Kidney (tissue), 14 donors: ENCODE results near the gene FIBCD1. TPM values are rescaled to one million over a fixed set of nuclear protein-coding genes. Genes with fewer than 3 reads are reported as not detected.

Experiments used
- DNase-seq, 5 donors: peaks; one replicate each; pipeline ENCODE4 v3.0.0-alpha.2; 2013 to 2020
- FAIRE-seq: peaks from 2 replicates; lab custom pipeline; 2012; peaks lifted over from hg19 to GRCh38; lab: Jason Lieb, UNC
- H3K27ac ChIP-seq, 2 donors: one replicate each; pipeline ENCODE4 v1.7.0; 2013; ENCODE audit warnings: low read depth in 2 of 2, low read length in 2 of 2, inconsistent platforms in 1 of 2
- H3K27me3 ChIP-seq: one replicate; pipeline ENCODE4 v1.7.1; 2013; ENCODE audit warnings: low read length, inconsistent platforms; ENCODE audit not compliant: control insufficient read depth, insufficient read depth
- H3K36me3 ChIP-seq, 3 donors: one replicate each; pipeline versions ENCODE4 v1.7.0 to v1.7.1; 2013; ENCODE audit warnings: low read length in 3 of 3, control low read depth in 1 of 3, inconsistent platforms in 1 of 3; ENCODE audit not compliant: insufficient read depth in 3 of 3, control insufficient read depth in 2 of 3
- H3K4me1 ChIP-seq, 3 donors: one replicate each; pipeline versions ENCODE4 v1.7.0 to v1.7.1; 2013; ENCODE audit warnings: low read length in 3 of 3, inconsistent platforms in 1 of 3, low read depth in 1 of 3; ENCODE audit not compliant: control insufficient read depth in 2 of 3, insufficient read depth in 2 of 3
- H3K4me3 ChIP-seq, 3 donors: one replicate each; pipeline versions ENCODE4 v1.7.0 to v1.8.1; 2013; ENCODE audit warnings: low read length in 3 of 3, control low read depth in 1 of 3, inconsistent platforms in 1 of 3
- H3K9ac ChIP-seq, 3 donors: one replicate each; pipeline versions ENCODE4 v1.7.0 to v1.7.1; 2013; ENCODE audit warnings: low read length in 3 of 3, control low read depth in 1 of 3, inconsistent platforms in 1 of 3
- H3K9me3 ChIP-seq, 3 donors: one replicate each; pipeline versions ENCODE4 v1.7.0 to v1.7.1; 2013; ENCODE audit warnings: low read length in 3 of 3, control low read depth in 1 of 3, inconsistent platforms in 1 of 3; ENCODE audit not compliant: control insufficient read depth in 2 of 3, insufficient read depth in 1 of 3
- intact Hi-C: fragments of 100-400 bp; cut with DNase I; formaldehyde crosslinking; loops from one replicate; pipeline ENCODE4 v1.11.1; 2022
- polyA plus RNA-seq: library from polyadenylated mRNA; stranded (reverse); fragments of 350-450 nt; fragmentation: Illumina TruSeq; extraction: RNeasy Lipid Tissue Mini Kit (QIAGEN cat#74804); gene quantifications from one replicate; pipeline ENCODE4 v1.2.3, GENCODE V29; 2014; ENCODE audit warnings: low read depth, low replicate concordance; ENCODE audit not compliant: insufficient read depth
- total RNA-seq: library from RNA; stranded (reverse); fragmentation: NEBNext Ultra II Directional; extraction: Animal tissue kit (Norgen Biotek cat#: 25700); gene quantifications from one replicate; pipeline ENCODE4 v1.2.1, GENCODE V29; 2021
- TF ChIP-seq, protein P1 (sequence below): IDR thresholded peaks from 3 replicates; pipeline ENCODE4 v1.5.1; 2012; ENCODE audit warnings: mild to moderate bottlenecking, moderate library complexity, borderline replicate concordance; ENCODE audit not compliant: insufficient read depth; ENCODE audit errors: extremely low read depth
- donor health status: control.
- donor health status: control.
- donor health status: control.
- donor health status: control.
- donor health status: control.
- donor health status: DM: yes; HTN: yes; CAD: no.
- donor health status: Normal renal cell carcinoma (clear cell type).

FIBCD1 gene
- total and polyA plus RNA-seq, 2 donors from 2014 or later, result 0.25 TPM; not detected in 1

DNA sequence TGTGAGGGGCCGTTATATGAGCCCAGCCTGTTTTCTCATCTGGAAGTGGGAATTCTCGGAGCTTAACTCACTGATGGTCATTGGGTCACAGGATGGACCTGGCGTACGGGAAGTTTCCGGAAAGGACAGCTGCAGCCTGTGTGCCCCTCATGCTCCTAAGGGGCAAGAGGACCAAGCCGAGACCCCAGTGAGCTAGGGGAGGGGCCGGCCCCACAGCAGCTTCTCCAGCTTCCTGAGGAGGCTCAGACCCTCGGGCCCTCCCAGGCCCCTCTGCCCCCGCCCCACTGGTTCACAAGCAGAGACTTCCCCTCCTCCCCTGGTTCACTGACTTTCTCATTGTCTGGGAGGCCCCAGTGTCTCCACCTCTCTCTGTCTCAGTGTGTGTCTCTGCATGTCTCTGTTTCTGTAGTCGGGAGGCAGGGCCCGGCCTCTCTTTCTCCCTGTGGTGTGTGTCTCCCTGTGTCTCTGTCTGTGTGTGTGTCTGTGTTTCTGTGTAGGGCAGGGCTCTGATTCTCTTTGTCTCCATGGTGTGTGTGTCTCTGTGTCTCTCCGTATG lies 32.3 kb upstream of the FIBCD1 start:
- no peak overlapping the region for H3K4me3 ChIP-seq
- no peak for FAIRE-seq
- no peaks in the 10 kb centered on the region for H3K9me3 ChIP-seq
- TF ChIP-seq, protein P1, sequence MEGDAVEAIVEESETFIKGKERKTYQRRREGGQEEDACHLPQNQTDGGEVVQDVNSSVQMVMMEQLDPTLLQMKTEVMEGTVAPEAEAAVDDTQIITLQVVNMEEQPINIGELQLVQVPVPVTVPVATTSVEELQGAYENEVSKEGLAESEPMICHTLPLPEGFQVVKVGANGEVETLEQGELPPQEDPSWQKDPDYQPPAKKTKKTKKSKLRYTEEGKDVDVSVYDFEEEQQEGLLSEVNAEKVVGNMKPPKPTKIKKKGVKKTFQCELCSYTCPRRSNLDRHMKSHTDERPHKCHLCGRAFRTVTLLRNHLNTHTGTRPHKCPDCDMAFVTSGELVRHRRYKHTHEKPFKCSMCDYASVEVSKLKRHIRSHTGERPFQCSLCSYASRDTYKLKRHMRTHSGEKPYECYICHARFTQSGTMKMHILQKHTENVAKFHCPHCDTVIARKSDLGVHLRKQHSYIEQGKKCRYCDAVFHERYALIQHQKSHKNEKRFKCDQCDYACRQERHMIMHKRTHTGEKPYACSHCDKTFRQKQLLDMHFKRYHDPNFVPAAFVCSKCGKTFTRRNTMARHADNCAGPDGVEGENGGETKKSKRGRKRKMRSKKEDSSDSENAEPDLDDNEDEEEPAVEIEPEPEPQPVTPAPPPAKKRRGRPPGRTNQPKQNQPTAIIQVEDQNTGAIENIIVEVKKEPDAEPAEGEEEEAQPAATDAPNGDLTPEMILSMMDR, result no peak
- H3K4me1 ChIP-seq, result no peaks in the 10 kb centered on the region
- H3K9ac ChIP-seq, result no peak overlapping the region
- intact Hi-C loops, result no loop called here
- no peak overlapping the region for H3K27ac ChIP-seq
- H3K27me3 ChIP-seq, result no peaks in the 10 kb centered on the region
- no peak for DNase-seq
- no peaks in the 10 kb centered on the region for H3K36me3 ChIP-seq

DNA sequence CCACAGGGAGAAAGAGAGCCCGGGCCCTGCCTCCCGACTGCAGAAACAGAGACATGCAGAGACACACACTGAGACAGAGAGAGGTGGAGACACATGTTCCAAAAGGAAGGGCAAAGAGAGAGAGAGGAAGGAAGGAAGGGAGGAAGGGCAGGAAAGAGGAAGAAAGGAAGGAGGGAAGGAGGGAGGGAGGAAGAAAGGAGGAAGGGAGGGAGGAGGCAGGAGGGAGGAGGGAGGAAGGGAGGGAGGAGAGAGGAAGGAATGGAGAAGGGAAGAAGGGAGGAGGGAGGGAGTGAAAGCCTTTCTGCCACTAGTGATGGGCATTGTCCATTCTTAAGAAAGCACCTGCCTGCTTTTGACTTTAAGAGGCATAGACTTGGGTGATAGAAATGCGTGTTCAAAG lies 31.8 kb upstream of the FIBCD1 start:
- no peaks in the 10 kb centered on the region for H3K4me1 ChIP-seq
- H3K4me3 ChIP-seq, result no peak overlapping the region
- intact Hi-C loops, result no loop called here
- H3K27ac ChIP-seq, result no peak overlapping the region
- H3K9me3 ChIP-seq, result no peaks in the 10 kb centered on the region
- no peak for DNase-seq
- no peaks in the 10 kb centered on the region for H3K27me3 ChIP-seq
- H3K36me3 ChIP-seq, result no peaks in the 10 kb centered on the region
- no peak overlapping the region for H3K9ac ChIP-seq
- TF ChIP-seq, protein P1, result no peak
- FAIRE-seq, result no peak

DNA sequence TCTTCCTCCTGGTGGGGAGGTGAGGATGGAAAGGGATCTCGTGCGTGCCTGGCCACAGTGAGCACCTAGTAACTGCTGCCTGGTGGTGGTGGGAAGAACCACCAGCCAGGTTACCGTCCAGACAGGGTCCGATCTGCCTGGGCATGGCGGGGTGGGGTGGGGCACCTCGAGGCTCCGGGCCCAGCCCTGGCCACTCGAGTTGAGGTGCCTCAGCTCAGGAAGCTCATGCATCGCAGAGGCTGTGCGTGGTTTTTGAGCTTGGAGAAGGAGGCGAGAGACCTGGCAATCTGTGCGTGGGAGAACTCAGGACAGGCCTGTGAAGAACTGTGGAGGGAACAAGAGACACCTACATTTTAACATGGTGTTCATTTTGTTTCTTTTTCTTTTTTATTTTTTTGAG lies 31.0 kb upstream of the FIBCD1 start:
- Histone ChIP-seq H3K27ac (no peak overlapping the region), H3K9me3 (no peaks in the 10 kb centered on the region), H3K4me3 (no peak overlapping the region), H3K9ac (no peak overlapping the region), H3K27me3 (no peaks in the 10 kb centered on the region), H3K4me1 (no peaks in the 10 kb centered on the region), H3K36me3 (no peaks in the 10 kb centered on the region)
- TF ChIP-seq, protein P1, result no peak
- FAIRE-seq, result no peak
- DNase-seq, result no peak
- intact Hi-C loops, result no loop called here

DNA sequence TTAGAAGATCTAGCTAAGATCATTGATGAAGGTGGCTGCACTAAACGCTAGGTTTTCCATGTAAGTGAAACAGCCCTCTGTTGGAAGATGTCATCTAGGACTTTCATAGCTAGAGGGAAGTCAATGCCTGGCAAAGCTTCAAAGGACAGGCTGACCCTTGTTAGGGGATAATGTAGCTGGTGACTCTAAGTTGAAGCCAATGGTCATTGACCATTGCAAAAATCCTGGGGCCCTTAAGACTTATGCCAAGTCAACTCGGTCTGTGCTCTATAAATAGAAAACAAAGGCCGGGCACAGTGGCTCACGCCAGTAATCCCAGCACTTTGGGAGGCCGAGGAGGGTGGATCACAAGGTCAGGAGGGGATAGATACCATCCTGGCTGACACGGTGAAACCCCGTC lies 26.6 kb upstream of the FIBCD1 start:
- intact Hi-C loops, result no loop called here
- H3K27me3 ChIP-seq, result no peaks in the 10 kb centered on the region
- no peaks in the 10 kb centered on the region for H3K4me1 ChIP-seq
- no peak overlapping the region for H3K27ac ChIP-seq
- TF ChIP-seq, protein P1, result no peak
- H3K9me3 ChIP-seq, result no peaks in the 10 kb centered on the region
- FAIRE-seq (no peak), DNase-seq (no peak)
- no peak overlapping the region for H3K9ac ChIP-seq
- H3K4me3 ChIP-seq, result no peak overlapping the region
- no peaks in the 10 kb centered on the region for H3K36me3 ChIP-seq
